Effector memory CD8-positive, alpha-beta T cell (primary cell): ENCODE data around the gene ACYP2.
"Not testable (repeated sequence)": the region's sequence is repeated elsewhere in the genome, so short reads cannot be mapped to it uniquely, and the experiment has no call there.

Experiments used
- ATAC-seq: fragments of 150-1000 bp; cut with Tn5 transposase; replicated peaks from 2 replicates; pipeline ENCODE4 v1.10.0; 2021; ENCODE audit warnings: mild to moderate bottlenecking, moderate library complexity
- DNase-seq, 3 experiments: peaks; one replicate each; pipeline ENCODE4 v3.0.0; 2021
- H3K27ac Mint-ChIP-seq, 2 donors: one replicate each; pipeline ENCODE4 v1.8.0; 2022; ENCODE audit warnings: mild to moderate bottlenecking in 2 of 2, mixed read lengths in 2 of 2, moderate library complexity in 2 of 2
- H3K27me3 Mint-ChIP-seq, 2 donors: one replicate each; pipeline ENCODE4 v1.8.0; 2022; ENCODE audit warnings: mixed read lengths in 2 of 2
- H3K36me3 Mint-ChIP-seq: one replicate; pipeline ENCODE4 v1.8.0; 2022; ENCODE audit warnings: mild to moderate bottlenecking, moderate library complexity, mixed read lengths; ENCODE audit not compliant: insufficient read depth
- H3K4me1 Mint-ChIP-seq, 2 donors: one replicate each; pipeline ENCODE4 v1.8.0; 2022; ENCODE audit warnings: low read depth in 2 of 2, mixed read lengths in 2 of 2
- H3K4me3 Mint-ChIP-seq, 2 donors: one replicate each; pipeline ENCODE4 v1.8.0; 2022; ENCODE audit warnings: mild to moderate bottlenecking in 2 of 2, mixed read lengths in 2 of 2, moderate library complexity in 2 of 2
- H3K9me3 Mint-ChIP-seq, 2 donors: one replicate each; pipeline ENCODE4 v1.8.0; 2022; ENCODE audit warnings: mixed read lengths in 2 of 2
- total RNA-seq, 9 experiments: gene quantifications; one replicate each; lab custom pipeline; 2026; lab: John Stamatoyannopoulos, UW

Gene ACYP2
- total RNA-seq: 4.1 to 21.0 (median 9.4) reads per million in 9 experiments

DNA sequence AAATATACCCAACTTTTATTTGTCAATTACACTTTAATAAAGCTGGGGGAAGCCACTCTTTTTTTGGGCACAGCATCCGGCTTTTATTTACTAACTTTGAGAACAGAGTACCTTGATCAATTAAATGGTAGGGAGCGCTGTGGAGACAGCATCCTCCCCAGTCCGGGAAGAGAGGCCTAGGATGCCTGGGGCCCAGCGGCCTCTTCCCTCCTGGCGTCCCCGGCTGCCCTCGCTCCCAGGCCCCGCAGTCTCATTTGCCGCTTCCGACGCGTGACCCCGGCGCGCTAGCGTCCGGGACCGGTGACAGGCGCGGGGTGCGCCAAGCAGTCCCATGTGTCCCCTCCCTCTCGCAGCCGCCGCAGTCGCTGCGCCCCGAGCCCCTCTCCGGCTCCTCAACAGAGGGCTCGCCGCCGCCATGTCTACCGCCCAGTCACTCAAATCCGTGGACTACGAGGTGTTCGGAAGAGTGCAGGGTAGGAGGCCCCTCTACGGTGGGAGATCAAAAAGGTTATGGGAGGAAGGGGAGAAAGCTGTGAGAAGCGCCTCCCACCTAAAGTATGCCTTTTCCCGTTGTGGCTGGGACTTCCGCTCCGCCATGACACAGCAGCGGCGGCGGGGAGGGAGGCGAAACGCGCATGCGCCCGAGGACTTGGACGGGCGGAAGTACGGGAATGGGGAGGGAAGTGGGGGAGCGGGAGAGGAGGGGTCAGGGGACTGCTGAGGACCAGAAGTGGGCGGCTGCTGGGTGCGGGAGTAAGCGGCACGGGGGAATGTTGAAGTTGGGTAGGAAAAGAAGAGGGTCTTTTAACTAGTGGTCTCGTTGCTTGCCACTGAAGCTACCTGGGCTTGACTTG is at the start of gene ACYP2:
ACYP2 (plus strand) TSS at position 332 of the 854 bp plus-strand sequence.
- Mint-ChIP-seq H3K4me3 (peak within 1 kb of the TSS; percentile 92 to 94), H3K36me3 (peaks cover 19% of the 10 kb centered on the region), H3K4me1 (peaks cover 10 to 13% of the 10 kb centered on the region in 2 donors), H3K27me3 (peaks cover 0 to 5% of the 10 kb centered on the region in 2 donors), H3K27ac (peak within 1 kb of the TSS; percentile 100), H3K9me3 (peaks cover 0 to 6% of the 10 kb centered on the region in 2 donors)
- DNase-seq (peak; percentile 81 to 86 (median 82)), ATAC-seq (peak; percentile 77)

DNA sequence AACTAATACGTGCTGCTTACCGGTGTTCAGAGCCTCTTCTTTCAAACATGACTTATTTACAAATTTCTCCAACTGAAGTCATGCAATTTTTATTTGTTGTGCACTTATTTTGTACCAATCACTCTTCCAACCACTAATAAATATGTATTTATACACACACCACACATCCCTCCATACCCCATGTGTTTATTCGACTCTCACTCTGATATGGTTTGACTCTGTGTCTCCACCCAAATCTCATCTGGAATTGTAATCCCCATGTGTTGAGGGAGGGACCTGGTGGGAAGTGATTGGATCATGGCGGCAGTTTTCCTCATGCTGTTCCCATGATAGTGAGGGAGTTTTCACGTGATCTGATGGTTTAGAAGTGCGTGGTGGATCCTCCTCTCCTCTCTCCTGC is 49.5 kb upstream of the ACYP2 start:
- no peaks in the 10 kb centered on the region for H3K9me3 Mint-ChIP-seq
- no peak for DNase-seq
- no peak overlapping the region for H3K27ac Mint-ChIP-seq
- no peak overlapping the region for H3K4me3 Mint-ChIP-seq
- no peaks in the 10 kb centered on the region for H3K36me3 Mint-ChIP-seq
- peaks cover 3 to 11% of the 10 kb centered on the region in 2 donors for H3K4me1 Mint-ChIP-seq
- H3K27me3 Mint-ChIP-seq: no peaks in the 10 kb centered on the region
- no peak for ATAC-seq

DNA sequence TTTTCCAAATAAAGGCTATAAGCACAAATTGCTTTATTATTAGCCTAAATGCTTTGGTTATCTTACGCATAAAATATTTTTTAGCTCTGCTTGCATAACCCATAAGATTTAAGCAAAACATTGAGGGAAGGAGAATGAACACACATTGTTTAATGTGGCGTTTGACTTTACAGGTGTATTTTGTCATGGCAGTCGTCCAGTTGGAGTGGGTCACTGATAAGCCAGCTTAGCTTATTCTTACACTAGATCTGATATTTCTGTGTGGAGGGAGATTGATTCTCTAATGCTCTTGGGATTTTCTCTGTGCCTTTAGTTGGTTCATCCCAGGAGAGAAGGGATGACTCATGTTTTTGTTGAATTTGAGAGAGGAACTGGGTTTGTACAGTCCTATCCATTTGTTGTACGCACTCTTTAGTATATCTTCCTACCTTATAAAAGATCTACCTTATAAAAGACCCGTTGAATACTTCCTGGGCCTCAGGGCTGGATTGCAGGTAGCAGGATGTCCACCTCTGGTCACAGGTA is 47.5 kb upstream of the ACYP2 start:
- no peak for DNase-seq
- Mint-ChIP-seq H3K27ac (no peak overlapping the region), H3K36me3 (peaks cover 4% of the 10 kb centered on the region), H3K4me1 (peaks cover 0 to 3% of the 10 kb centered on the region in 2 donors), H3K9me3 (no peaks in the 10 kb centered on the region), H3K27me3 (no peaks in the 10 kb centered on the region), H3K4me3 (no peak overlapping the region)
- no peak for ATAC-seq

DNA sequence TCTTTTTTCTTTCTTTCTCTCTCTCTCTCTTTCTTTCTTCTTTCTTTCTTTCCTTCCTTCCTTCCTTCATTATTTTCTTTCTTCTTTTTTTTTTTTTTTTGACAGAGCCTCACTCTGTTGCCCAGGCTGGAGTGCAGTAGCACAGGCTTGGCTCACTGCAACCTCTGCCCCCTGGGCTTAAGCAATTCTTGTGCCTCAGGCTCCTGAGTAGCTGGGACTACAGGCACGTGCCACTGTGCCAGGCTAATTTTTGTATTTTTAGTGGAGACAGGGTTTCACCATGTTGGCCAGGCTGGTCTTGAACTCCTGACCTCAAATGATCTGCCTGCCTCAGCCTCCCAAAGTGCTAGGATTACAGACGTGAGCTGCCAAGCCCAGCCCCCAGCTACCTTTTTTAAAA is 42.9 kb upstream of the ACYP2 start:
- not testable (repeated sequence) for H3K36me3 Mint-ChIP-seq, ATAC-seq, H3K4me3 Mint-ChIP-seq, H3K9me3 Mint-ChIP-seq, H3K4me1 Mint-ChIP-seq, DNase-seq, H3K27me3 Mint-ChIP-seq
- H3K27ac Mint-ChIP-seq: peak overlapping the region in 1 of 2 donors; percentile 67

DNA sequence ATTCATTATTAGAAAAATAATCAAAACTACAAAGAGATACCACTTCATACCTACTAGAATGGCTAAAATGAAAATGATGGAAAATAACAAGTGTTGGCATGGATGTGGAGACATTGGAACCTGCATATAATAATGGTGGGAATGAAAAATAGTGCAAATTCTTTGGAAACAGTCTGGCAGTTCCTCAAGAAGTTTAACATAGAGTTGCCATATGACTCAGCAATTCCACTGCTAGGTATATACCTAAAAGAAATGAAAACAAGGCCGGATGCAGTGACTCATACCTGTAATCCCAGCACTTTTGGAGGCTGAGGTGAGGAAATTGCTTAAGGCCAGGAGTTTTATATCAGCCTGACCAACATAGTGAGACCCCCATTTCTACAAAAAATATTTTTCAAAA is 41.6 kb upstream of the ACYP2 start:
- Mint-ChIP-seq H3K4me3 (no peak overlapping the region), H3K9me3 (no peaks in the 10 kb centered on the region), H3K27me3 (no peaks in the 10 kb centered on the region), H3K4me1 (peaks cover 0 to 6% of the 10 kb centered on the region in 2 donors), H3K36me3 (peaks cover 4% of the 10 kb centered on the region), H3K27ac (no peak overlapping the region)
- DNase-seq (no peak), ATAC-seq (no peak)

DNA sequence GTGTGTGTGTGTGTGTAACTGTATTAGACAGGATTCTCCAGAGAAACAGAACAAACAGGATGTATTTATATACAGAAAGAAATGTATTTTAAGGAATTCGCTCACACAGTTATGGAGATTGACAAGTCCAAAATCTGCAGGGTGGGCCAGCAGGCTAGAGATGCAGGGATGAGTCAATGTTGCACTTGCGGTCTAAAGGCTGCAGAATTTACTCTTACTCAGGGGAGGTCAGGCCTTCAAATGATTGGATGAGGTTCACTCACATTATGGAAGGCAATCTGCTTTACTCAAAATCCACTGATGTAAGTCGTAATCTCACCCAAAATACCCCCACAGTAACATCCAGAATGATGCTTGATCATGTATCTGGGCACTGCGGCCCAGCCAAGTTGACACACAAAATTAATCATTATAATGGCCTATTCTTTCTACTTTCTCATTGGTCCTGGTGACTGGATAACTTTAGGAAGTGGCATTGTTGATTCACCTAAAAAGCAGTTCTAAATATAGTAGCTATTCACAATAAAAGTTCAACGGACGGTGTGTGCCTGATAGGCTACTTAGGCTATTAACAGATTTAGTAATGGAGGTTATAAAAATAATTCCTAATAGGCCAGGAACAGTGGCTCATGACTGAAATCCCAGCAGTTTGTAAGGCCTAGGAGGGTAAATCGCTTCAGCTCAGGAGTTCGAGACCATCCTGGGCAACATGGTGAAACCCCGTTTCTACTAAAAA is 40.6 kb upstream of the ACYP2 start:
- peaks cover 4% of the 10 kb centered on the region for H3K36me3 Mint-ChIP-seq

DNA sequence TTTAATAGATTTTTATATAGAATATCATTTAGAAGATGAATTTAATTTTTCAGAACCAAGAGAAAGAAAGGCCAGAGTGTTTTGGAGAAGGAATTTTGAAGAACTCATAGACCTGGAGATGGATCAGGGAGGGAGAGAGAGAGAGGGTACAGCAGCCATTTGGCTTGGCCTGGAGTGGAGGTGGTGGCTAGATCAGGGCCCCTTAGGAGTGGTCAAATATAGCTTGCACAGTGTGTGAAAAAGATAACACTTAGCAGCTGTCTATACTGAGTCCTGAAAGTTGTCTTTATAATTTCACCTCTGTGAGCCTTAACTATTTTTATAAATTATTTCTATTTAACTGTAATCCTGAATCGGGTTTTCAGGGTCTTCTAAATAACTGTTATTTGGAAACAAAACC is 38.8 kb upstream of the ACYP2 start:
- DNase-seq: no peak
- H3K4me1 Mint-ChIP-seq: peaks cover 0 to 8% of the 10 kb centered on the region in 2 donors
- H3K36me3 Mint-ChIP-seq: peaks cover under 1% of the 10 kb centered on the region
- H3K27ac Mint-ChIP-seq: no peak overlapping the region
- ATAC-seq: no peak
- no peaks in the 10 kb centered on the region for H3K9me3 Mint-ChIP-seq
- H3K4me3 Mint-ChIP-seq: no peak overlapping the region
- H3K27me3 Mint-ChIP-seq: no peaks in the 10 kb centered on the region

More for the DNA sequence above, 40.6 kb upstream of the ACYP2 start:
- no peak for ATAC-seq
- DNase-seq: no peak
- H3K4me1 Mint-ChIP-seq: peaks cover 0 to 6% of the 10 kb centered on the region in 2 donors
- H3K9me3 Mint-ChIP-seq: no peaks in the 10 kb centered on the region
- no peak overlapping the region for H3K4me3 Mint-ChIP-seq
- no peaks in the 10 kb centered on the region for H3K27me3 Mint-ChIP-seq
- no peak overlapping the region for H3K27ac Mint-ChIP-seq

DNA sequence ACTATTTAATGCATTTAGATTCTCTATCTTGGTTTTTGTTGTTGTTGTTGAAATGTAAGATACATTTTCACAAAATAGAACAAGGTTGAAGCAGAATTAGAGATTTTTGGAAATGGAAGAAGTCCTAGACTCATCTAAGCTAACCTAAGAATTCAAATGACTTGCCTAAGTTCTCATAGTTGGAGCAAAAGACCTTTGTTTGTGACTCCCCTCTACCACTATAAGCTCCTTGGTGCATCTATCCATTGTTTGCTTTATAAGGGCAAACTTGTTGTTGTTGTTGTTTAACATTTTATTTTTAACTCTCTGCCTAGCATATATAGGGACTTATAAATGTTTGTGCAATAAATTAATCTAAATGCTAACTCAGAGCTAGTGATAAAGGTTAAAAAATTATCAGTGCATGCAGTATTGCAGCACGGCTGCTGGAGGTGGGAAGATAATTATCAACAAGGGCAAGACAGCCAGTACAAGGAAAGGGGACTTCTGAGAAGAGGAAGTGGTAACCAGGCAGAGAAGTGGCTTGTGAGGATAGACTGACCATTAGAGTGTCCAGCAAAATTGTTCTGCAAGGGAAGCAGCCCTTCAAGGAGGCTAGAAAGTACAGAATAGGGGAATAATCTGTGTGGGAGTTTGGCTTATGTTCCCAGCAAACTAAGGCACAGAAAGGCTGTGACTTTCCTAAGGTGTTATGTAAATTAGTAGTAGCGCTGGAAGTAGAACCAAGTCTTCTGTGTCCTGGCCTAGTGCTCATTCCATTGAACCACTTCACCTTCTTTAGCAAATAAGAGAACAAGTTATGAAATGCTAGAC is 38.1 kb upstream of the ACYP2 start:
- Mint-ChIP-seq H3K36me3 (no peaks in the 10 kb centered on the region), H3K4me3 (no peak overlapping the region), H3K27me3 (no peaks in the 10 kb centered on the region), H3K27ac (peak overlapping the region in 1 of 2 donors; percentile 35), H3K4me1 (peaks cover 0 to 10% of the 10 kb centered on the region in 2 donors), H3K9me3 (no peaks in the 10 kb centered on the region)
- DNase-seq: no peak
- ATAC-seq: no peak

DNA sequence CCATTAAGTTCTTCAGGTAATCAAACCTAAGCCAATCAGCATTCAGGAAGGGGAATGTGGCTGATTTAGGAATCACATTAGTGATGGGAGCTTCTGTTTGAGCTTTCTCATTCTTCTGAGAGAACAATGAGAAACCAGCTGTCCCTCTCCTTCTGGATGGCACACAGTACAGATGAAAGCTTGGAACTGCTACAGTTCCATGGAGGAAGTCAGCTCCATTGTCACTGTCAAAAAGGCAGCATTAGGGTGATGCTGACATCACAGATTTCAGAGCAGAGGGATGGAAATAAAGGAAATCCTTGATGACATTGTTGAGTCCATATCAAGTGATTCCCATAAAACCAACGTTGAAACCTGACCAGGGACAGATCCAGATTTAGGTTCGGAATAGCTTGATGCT is 36.1 kb upstream of the ACYP2 start:
- ATAC-seq: no peak
- no peak for DNase-seq
- H3K36me3 Mint-ChIP-seq: no peaks in the 10 kb centered on the region
- no peak overlapping the region for H3K27ac Mint-ChIP-seq
- no peaks in the 10 kb centered on the region for H3K9me3 Mint-ChIP-seq
- peaks cover 1 to 10% of the 10 kb centered on the region in 2 donors for H3K4me1 Mint-ChIP-seq
- H3K27me3 Mint-ChIP-seq: no peaks in the 10 kb centered on the region
- H3K4me3 Mint-ChIP-seq: no peak overlapping the region

DNA sequence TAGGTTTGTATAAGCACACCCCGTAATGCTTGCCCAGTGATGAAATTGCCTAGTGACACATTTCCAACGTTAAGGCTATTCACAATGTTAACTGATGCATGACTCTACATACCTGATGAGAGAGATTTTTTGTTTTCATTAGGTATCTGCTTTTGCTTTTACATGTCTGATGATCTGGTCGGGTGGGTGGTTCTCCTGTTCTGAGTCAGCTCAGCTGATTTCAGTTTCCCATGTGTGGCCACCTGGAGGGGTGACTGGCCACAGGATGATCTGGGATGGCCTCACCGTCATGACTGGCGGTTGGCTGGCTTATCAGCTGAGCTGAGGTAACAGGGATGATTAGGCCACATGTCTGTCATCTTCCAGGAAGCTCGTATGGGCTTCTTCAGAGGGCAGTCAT is 33.8 kb upstream of the ACYP2 start:
- ATAC-seq: no peak

DNA sequence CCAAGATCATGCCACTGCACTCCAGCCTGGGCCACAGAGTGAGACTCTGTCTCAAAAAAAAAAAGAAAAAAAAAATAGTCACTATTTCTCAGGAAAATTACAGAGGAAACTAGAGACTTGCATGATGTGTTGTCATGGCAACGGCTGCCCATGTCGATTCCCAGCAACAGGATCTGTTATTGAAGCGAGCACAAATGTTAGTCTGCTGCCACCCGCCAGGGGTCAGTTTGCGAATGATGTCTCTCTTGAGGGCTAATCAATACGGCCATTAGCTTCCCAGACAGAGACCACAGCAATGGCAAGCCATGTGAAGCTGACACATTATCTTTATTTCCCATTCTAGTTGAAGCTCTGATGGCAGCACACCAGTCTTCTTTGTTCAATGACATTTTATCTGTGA is 32.4 kb upstream of the ACYP2 start:
- no peak overlapping the region for H3K27ac Mint-ChIP-seq
- DNase-seq (no peak), ATAC-seq (no peak)
- no peak overlapping the region for H3K4me3 Mint-ChIP-seq
- H3K27me3 Mint-ChIP-seq: no peaks in the 10 kb centered on the region
- H3K9me3 Mint-ChIP-seq: no peaks in the 10 kb centered on the region
- H3K36me3 Mint-ChIP-seq: no peaks in the 10 kb centered on the region
- peaks cover 1 to 4% of the 10 kb centered on the region in 2 donors for H3K4me1 Mint-ChIP-seq

More for the DNA sequence above, 33.8 kb upstream of the ACYP2 start:
- Mint-ChIP-seq H3K27ac (no peak overlapping the region), H3K4me3 (no peak overlapping the region), H3K9me3 (no peaks in the 10 kb centered on the region), H3K27me3 (no peaks in the 10 kb centered on the region), H3K4me1 (peaks cover 1 to 10% of the 10 kb centered on the region in 2 donors), H3K36me3 (no peaks in the 10 kb centered on the region)
- no peak for DNase-seq

DNA sequence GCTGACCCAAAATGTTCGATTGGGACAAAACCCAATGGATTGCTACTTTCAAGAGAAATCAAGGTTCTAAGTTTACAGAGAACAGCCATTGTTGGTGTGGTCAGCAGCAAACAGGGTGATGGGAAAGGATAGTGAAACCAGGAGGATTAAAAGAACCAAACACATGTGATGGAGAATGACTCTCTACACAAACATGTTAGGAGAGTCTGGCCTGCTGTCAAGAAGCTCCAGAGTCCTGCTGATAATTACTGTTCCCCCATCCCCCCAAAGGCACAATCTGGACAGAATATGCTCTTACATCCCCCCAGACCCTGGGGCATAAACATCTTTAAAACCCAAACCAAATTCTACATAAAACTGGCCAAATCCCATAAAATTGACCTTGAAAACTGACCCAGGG is 32.0 kb upstream of the ACYP2 start:
- Mint-ChIP-seq H3K4me3 (no peak overlapping the region), H3K36me3 (no peaks in the 10 kb centered on the region), H3K27me3 (no peaks in the 10 kb centered on the region), H3K27ac (no peak overlapping the region), H3K4me1 (peaks cover 1 to 4% of the 10 kb centered on the region in 2 donors), H3K9me3 (no peaks in the 10 kb centered on the region)
- DNase-seq (no peak), ATAC-seq (no peak)

DNA sequence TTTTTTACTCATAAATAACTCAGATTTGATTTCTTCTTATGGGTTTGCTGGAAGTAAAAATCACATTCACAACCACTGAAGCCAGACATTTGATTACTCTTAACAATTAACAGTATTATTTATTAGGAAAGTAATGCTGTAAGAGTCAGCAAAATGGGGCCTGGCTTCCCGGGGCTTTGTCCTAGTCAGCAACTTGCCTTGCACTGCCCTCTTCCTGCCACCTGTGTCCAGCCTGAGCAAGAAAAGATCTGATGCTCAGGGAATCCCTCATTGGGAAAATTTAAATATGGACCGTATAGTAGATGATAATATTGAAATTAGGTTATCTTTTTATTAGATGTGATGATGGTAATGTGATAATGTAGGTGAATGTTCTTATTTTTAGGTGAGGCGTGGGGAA is 30.8 kb upstream of the ACYP2 start:
- no peak for ATAC-seq

More for the DNA sequence above, 30.8 kb upstream of the ACYP2 start:
- Mint-ChIP-seq H3K9me3 (no peaks in the 10 kb centered on the region), H3K36me3 (no peaks in the 10 kb centered on the region), H3K4me3 (no peak overlapping the region), H3K4me1 (peaks cover 1 to 4% of the 10 kb centered on the region in 2 donors), H3K27me3 (no peaks in the 10 kb centered on the region), H3K27ac (no peak overlapping the region)
- DNase-seq: no peak
